ENCODE results near the gene WDR43.

- TF ChIP-seq, protein P1, sequence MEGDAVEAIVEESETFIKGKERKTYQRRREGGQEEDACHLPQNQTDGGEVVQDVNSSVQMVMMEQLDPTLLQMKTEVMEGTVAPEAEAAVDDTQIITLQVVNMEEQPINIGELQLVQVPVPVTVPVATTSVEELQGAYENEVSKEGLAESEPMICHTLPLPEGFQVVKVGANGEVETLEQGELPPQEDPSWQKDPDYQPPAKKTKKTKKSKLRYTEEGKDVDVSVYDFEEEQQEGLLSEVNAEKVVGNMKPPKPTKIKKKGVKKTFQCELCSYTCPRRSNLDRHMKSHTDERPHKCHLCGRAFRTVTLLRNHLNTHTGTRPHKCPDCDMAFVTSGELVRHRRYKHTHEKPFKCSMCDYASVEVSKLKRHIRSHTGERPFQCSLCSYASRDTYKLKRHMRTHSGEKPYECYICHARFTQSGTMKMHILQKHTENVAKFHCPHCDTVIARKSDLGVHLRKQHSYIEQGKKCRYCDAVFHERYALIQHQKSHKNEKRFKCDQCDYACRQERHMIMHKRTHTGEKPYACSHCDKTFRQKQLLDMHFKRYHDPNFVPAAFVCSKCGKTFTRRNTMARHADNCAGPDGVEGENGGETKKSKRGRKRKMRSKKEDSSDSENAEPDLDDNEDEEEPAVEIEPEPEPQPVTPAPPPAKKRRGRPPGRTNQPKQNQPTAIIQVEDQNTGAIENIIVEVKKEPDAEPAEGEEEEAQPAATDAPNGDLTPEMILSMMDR (IDR thresholded peaks at IDR 0.05; ENCODE audit: low read depth, low read length, poor library complexity, severe bottlenecking) = no peak
- no peak for TF ChIP-seq EZH2phosphoT487 (IDR thresholded peaks at IDR 0.05; ENCODE audit: borderline replicate concordance, low read length)
Observed at GRCh38 chr2:28927469-28927868, 33.0 kb downstream of the WDR43 start.
